ENCODE data around the gene HERPUD2. TPM values are rescaled to one million over a fixed set of nuclear protein-coding genes. Genes with fewer than 3 reads are reported as not detected.

Gene HERPUD2
- total RNA-seq, 3 donors from 2014 or later = 23.5 to 41.4 (median 34.7) TPM

- no peak for ATAC-seq
- Histone ChIP-seq H3K4me3 (no peak overlapping the region), H3K9me3 (no peaks in the 10 kb centered on the region), H3K36me3 (ENCODE audit: low read depth) (no peaks in the 10 kb centered on the region), H3K4me1 (ENCODE audit: low read depth) (peaks cover 13% of the 10 kb centered on the region)
- intact Hi-C loops (cut with DNase I, micrococcal nuclease) = no loop called here
- no peak for TF ChIP-seq CTCF (IDR thresholded peaks at IDR 0.05)
- DNase-seq = no peak
These were observed 48.5 kb downstream of the HERPUD2 start for GRCh38 chr7:35646289-35647023.

GRCh38 chr7:35645691-35646090 is 49.2 kb downstream of the HERPUD2 start:
- no peaks in the 10 kb centered on the region for H3K36me3 ChIP-seq (ENCODE audit: low read depth)
- no peak for TF ChIP-seq CTCF (IDR thresholded peaks at IDR 0.05)
- ATAC-seq = no peak
- no peak for DNase-seq
- H3K9me3 ChIP-seq = no peaks in the 10 kb centered on the region
- peaks cover 13% of the 10 kb centered on the region for H3K4me1 ChIP-seq (ENCODE audit: low read depth)
- no peak overlapping the region for H3K4me3 ChIP-seq
- intact Hi-C loops (cut with DNase I, micrococcal nuclease) = no loop called here

GRCh38 chr7:35630024-35630972 is 64.6 kb downstream of the HERPUD2 start:
- Histone ChIP-seq H3K4me1 (ENCODE audit: low read depth) (no peaks in the 10 kb centered on the region), H3K9me3 (no peaks in the 10 kb centered on the region), H3K36me3 (ENCODE audit: low read depth) (no peaks in the 10 kb centered on the region), H3K4me3 (no peak overlapping the region)
- DNase-seq (no peak), ATAC-seq (peak; percentile 76)
- intact Hi-C loops (cut with DNase I, micrococcal nuclease) = no loop called here
- no peak for TF ChIP-seq CTCF (IDR thresholded peaks at IDR 0.05)

GRCh38 chr7:35624299-35625186 is 70.4 kb downstream of the HERPUD2 start:
- peak in 1 of 3 donors; percentile 41 for DNase-seq
- TF ChIP-seq CTCF (IDR thresholded peaks at IDR 0.05) = peak; percentile 56
- H3K36me3 ChIP-seq (ENCODE audit: low read depth) = no peaks in the 10 kb centered on the region
- intact Hi-C loops (cut with DNase I, micrococcal nuclease) = loop anchor here in 1 of 2 donors (10.0 kb wide), 1 partner anchor 200 kb away; no protein-coding TSS in a partner anchor
- H3K4me1 ChIP-seq (ENCODE audit: low read depth) = no peaks in the 10 kb centered on the region
- no peak overlapping the region for H3K4me3 ChIP-seq
- H3K9me3 ChIP-seq = no peaks in the 10 kb centered on the region
- ATAC-seq = peak; percentile 86

GRCh38 chr7:35623381-35623780 is 71.6 kb downstream of the HERPUD2 start:
- no peak overlapping the region for H3K4me3 ChIP-seq
- intact Hi-C loops (cut with DNase I, micrococcal nuclease) = loop anchor here in 1 of 2 donors (10.0 kb wide), 1 partner anchor 199 kb away; no protein-coding TSS in a partner anchor
- no peaks in the 10 kb centered on the region for H3K36me3 ChIP-seq (ENCODE audit: low read depth)
- no peaks in the 10 kb centered on the region for H3K4me1 ChIP-seq (ENCODE audit: low read depth)
- H3K9me3 ChIP-seq = no peaks in the 10 kb centered on the region
- DNase-seq (no peak), ATAC-seq (no peak)
- TF ChIP-seq CTCF (IDR thresholded peaks at IDR 0.05) = no peak

Measured in mucosa of descending colon (tissue), 3 donors.